Keratinocyte (primary cell): ENCODE data around the gene NEK8.

Source experiments
- CTCF ChIP-seq, 3 experiments: IDR thresholded peaks in 1 of 3; conservative IDR thresholded peaks in 1 of 3; optimal IDR thresholded peaks in 1 of 3; 2 replicates in 2 of 3; 3 replicates in 1 of 3; pipeline versions ENCODE3 to v1.5.1; 2011; ENCODE audit warnings: low read length in 3 of 3, mild to moderate bottlenecking in 3 of 3, moderate library complexity in 2 of 3, control low read depth in 1 of 3, inconsistent platforms in 1 of 3; ENCODE audit not compliant: insufficient read depth in 2 of 3; ENCODE audit errors: extremely low read depth in 1 of 3
- EZH2 ChIP-seq: IDR thresholded peaks from one replicate; pipeline ENCODE4 v1.6.1; 2012; ENCODE audit warnings: inconsistent platforms, mild to moderate bottlenecking, low read length, moderate library complexity

DNA sequence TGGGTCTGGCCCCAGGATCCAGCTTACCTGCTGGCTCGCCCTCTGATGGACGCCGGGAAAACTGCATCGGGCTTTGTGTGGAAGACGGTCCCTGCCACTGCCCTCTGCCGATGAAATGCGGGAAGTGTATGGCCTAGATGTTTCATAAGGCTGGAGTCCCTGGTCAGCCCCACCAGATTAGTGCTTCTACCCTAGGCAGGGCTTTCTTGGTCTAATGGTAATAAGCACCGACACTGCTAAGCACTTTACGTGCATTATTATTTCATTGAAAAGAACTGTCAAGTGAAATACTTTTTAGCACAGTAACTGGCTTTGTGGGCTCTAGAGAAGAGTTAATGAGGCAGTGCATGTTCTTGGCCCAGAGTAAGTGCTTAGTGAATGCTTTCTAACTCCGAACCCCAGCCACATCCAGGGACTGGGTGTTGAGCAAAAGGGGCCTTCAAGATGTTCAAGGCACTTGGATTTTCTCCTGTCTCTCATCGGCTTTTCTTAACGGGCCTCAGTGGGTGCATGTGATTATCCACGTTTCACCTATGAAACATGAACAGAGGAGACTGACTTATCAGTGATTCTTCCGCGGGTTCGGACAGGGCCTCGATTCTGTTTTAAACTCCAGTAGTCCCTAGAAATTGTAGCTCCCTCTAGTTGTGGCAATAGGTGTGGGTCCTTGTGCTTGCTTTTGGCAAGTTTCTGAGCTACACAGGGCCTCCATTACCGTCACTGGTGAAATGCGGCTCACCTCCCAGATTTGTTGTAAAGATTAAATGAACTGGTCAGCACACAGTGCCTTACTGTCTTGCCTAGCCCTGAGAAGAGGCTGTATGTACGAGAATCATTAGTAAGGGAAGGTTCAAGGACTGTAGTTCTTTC, 21.8 kb downstream of the NEK8 start:
- TF ChIP-seq CTCF (optimal IDR thresholded peaks at IDR 0.05 in 1 of 3, IDR thresholded peaks at IDR 0.05 in 1 of 3, conservative IDR thresholded peaks at IDR 0.05 in 1 of 3; ENCODE audit: extremely low read depth in 1 of 3, insufficient read depth in 2 of 3, low read length in 3 of 3) (peak; percentile 99 to 100 (median 99)), EZH2 (no peak)
